COLO668 (cell line): ENCODE data around the gene OSGEP.

ENCODE experiments used
- DNase-seq: peaks from one replicate; lab custom pipeline; 2025; ENCODE audit not compliant: unreplicated experiment; lab: John Stamatoyannopoulos, UW

OSGEP gene

GRCh38 chr14:20400589-20400964 is 54.0 kb downstream of the OSGEP start:
- no peak for DNase-seq

- no peak for DNase-seq
Measured at GRCh38 chr14:20397511-20397910, 57.1 kb downstream of the OSGEP start.
